HG03159 (cell line): ENCODE measurements around the gene CCDC33.

ENCODE experiments used
- ATAC-seq: cut with Tn5 transposase; IDR thresholded peaks from one replicate; pipeline ENCODE4 v1.9.1; 2021; ENCODE audit warnings: mild to moderate bottlenecking, moderate library complexity; ENCODE audit not compliant: unreplicated experiment

The CCDC33 gene

GRCh38 chr15:74228723-74229081 is 7.4 kb upstream of the CCDC33 start:
- no peak for ATAC-seq

GRCh38 chr15:74229686-74230085 is 6.4 kb upstream of the CCDC33 start:
- ATAC-seq = no peak

GRCh38 chr15:74231475-74231874 is 4.7 kb upstream of the CCDC33 start:
- ATAC-seq = no peak

GRCh38 chr15:74233373-74233772 is 2.8 kb upstream of the CCDC33 start:
- ATAC-seq = no peak

- no peak for ATAC-seq
Observed at GRCh38 chr15:74233851-74234597, 2.1 kb upstream of the CCDC33 start.

GRCh38 chr15:74234598-74234875 is 1.6 kb upstream of the CCDC33 start:
- no peak for ATAC-seq

GRCh38 chr15:74239051-74239705 is 3.1 kb downstream of the CCDC33 start:
- ATAC-seq = no peak

- no peak for ATAC-seq
Observed at GRCh38 chr15:74240002-74240568, 4.0 kb downstream of the CCDC33 start.

- no peak for ATAC-seq
Observed at GRCh38 chr15:74240897-74241614, 4.9 kb downstream of the CCDC33 start.

GRCh38 chr15:74242441-74243185 is 6.5 kb downstream of the CCDC33 start:
- ATAC-seq = no peak

GRCh38 chr15:74243431-74243830 is 7.3 kb downstream of the CCDC33 start:
- ATAC-seq = no peak

GRCh38 chr15:74244822-74245341 is 8.8 kb downstream of the CCDC33 start:
- no peak for ATAC-seq

- no peak for ATAC-seq
Observed at GRCh38 chr15:74245342-74245931, 9.3 kb downstream of the CCDC33 start.

GRCh38 chr15:74250266-74250665 is 14.1 kb downstream of the CCDC33 start:
- ATAC-seq = no peak

GRCh38 chr15:74251131-74251811 is 15.1 kb downstream of the CCDC33 start:
- ATAC-seq = no peak

GRCh38 chr15:74252291-74252690 is 16.2 kb downstream of the CCDC33 start:
- no peak for ATAC-seq

GRCh38 chr15:74252721-74253120 is 16.6 kb downstream of the CCDC33 start:
- ATAC-seq = no peak

- ATAC-seq = no peak
Observed at GRCh38 chr15:74253211-74253921, 17.2 kb downstream of the CCDC33 start.

GRCh38 chr15:74257105-74257504 is 21.0 kb downstream of the CCDC33 start:
- ATAC-seq = no peak
